Activated CD4-positive, alpha-beta T cell treated with anti-CD3 and anti-CD28 coated beads, Interleukin-2, amount 50 U/mL, for 1 hour (primary cell): ENCODE data around the gene MGMT.

Experiments
- DNase-seq: peaks from one replicate; pipeline ENCODE4 v3.0.0-alpha.2; 2020

Gene MGMT

DNA sequence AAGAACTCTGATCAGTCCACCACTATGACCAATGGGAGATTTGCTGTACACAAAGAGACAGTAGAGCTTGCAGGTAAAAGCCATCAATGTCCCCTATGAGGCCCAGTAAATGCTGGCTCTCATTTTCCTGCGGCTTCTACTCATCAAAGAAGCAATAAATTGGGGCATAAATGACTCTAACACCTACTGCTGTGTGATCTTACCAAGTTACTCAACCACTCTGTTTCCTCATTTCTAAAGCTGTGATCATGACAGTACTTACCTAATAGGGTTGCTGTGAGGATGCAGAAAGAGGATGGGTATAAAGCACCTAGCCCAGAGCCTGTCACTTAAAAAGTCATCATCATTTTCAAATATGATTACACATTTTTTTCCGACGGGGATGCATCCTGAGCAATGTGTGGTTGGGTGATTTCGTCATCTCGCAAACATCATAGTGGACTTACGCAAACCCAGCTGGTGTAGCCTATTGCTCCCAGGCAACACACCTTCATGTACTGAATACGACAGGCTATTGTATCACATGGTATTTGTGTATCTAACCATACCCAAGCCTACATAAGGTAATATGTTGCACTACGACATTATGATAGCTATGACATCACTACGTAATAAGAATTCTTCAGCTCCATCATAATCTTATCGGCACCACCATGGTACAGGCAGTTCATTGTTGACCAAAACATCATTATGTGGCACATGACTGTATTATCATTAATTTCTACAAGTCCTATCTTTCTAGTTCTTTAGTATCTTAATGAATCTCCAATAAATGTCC is 7.1 kb upstream of the MGMT start:
- DNase-seq, result no peak

DNA sequence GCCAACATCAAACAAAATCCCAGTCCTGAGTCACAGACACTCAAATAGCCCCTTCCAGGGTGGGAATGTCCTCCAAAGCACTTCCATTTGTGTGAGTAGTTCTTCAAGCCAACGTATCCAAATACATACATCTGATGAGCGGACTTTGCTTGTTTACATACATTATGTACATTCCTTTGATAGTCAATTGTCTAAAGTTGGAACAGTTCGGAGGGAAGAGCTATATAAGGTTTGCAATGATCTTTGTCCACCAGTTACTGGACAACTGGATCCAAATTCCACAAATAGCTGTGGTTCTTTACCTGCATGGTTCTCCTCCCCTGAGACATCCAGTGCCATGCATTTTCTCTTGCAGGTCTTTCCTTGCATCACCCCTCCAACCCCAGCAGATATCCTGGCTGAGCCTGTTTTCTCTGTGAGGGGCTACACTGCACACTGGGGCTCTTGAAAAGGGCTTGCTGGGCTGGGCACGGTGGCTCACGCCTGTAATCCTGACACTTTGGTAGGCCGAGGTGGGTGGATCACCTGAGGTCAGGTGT is 4.7 kb upstream of the MGMT start:
- no peak for DNase-seq

DNA sequence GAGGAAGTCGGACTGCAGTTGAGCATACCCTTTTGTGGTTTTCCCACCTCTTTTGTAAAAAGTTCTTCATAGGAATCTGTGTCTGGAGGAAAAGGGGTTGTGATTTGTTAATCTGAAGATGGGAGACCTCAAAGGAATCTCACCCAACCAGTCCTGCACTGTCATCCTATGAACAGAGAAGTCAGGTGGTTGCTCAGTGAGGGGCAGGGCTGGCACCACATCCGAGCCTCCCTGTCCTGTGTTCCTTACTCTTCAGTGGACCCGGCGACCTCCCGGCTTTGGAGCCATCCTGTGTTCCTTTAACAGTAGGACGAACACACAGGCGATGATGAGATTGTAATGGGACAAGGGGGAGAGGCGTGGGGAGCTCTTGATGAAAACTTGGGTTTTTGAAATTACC is 2.8 kb upstream of the MGMT start:
- DNase-seq, result no peak

DNA sequence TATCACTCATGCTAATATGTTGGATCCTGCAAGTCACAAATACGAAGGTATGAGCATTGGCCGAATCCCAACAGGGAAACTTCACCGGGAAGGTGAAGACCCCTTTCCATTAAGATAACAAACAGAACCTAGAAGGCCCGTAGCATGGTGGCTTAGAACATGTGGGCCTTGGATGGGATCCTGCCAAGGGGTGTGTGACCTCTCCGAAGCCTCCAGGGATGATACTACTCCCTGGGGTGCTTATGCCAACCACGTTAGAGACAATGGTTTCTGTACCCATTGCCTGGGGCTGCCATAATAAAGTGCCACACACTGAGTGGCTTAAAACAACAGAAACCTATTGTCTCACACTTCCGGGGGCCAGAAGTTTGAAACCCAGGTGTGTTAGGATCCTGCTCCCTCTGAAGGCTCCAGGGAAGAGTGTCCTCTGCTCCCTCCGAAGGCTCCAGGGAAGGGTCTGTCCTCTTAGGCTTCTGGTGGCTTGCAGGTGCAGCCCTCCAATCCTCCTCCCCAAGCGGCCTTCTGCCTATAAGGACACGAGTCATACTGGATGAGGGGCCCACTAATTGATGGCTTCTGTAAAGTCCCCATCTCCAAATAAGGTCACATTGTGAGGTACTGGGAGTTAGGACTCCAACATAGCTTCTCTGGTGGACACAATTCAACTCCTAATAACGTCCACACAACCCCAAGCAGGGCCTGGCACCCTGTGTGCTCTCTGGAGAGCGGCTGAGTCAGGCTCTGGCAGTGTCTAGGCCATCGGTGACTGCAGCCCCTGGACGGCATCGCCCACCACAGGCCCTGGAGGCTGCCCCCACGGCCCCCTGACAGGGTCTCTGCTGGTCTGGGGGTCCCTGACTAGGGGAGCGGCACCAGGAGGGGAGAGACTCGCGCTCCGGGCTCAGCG is 992 bp upstream of the MGMT start:
- no peak for DNase-seq

DNA sequence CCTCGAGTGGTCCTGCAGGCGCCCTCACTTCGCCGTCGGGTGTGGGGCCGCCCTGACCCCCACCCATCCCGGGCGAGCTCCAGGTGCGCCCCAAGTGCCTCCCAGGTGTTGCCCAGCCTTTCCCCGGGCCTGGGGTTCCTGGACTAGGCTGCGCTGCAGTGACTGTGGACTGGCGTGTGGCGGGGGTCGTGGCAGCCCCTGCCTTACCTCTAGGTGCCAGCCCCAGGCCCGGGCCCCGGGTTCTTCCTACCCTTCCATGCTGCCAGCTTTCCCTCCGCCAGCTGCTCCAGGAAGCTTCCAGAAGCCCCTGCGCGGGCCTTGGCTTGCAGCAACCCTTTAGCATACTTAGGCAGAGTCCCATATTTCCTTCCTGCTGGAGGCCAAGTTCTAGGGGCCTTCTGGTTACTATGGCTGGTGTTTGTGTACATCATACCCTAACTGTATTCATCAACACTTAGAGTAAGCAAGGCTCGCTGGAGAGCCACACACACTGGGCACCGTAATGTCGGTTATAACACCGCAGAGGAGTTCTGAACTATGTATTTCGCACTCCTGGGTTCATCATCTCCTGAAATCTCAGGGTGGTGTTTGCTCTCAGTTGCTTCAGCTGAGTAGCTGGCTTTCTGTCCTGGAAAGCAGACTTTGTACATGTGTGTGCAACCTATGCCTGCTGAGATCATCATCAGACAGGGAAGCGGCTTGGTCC is 471 bp downstream of the MGMT start:
- DNase-seq, result no peak

DNA sequence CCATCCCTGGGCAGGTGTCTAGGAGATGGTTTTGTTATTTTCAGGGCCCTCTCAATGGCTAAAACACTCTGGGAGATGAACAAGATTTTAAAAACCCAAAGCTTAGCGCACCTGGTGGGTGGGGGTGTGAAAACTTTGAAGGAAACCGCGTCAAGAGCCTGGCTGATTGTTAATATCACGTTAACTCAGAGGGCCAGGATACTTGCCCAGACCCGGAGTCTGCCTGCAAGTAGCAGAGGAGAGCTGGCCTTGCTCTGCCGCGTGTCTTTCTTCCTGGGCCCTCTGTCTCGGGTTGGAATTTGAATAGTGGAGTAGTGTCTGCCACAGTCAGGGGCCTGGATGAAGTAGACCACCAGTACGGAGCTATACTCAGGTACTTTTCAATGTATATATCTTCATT is 1.1 kb downstream of the MGMT start:
- no peak for DNase-seq

DNA sequence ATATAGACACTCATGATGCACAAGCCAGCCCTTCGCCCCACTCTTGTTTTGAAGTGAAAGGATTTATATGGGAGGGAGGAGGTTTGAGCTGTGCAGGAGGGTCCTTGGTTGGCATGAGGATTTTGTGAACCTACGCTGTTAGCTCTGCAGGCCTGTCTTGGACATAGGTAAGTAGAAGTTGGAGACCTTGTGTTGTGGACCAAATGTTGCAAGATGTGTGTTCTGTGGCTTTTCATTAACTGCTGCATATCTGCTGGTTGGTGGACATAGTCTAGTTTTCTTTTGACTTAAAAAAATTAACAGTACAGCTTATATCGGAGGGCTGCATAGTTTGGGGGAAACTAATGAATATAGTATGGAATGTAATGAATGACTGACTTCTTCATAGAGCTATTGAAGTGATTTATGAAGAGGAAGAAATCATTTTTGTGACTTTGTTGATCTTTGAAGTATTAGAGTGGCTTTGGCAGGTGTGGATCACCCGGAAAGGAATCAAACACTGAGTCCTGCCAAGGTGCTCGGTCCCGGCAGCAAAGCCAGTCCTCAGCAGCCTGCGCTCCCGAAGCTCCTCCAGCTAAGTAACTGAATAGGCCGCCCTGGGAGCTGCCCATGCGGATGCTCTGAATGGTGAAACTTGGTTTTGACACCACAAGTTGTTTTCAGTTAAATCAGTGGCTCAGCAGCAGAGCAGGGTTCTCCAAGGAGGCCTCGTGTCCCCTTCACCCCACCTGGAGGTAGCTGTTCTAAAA is 3.2 kb downstream of the MGMT start:
- DNase-seq, result no peak

DNA sequence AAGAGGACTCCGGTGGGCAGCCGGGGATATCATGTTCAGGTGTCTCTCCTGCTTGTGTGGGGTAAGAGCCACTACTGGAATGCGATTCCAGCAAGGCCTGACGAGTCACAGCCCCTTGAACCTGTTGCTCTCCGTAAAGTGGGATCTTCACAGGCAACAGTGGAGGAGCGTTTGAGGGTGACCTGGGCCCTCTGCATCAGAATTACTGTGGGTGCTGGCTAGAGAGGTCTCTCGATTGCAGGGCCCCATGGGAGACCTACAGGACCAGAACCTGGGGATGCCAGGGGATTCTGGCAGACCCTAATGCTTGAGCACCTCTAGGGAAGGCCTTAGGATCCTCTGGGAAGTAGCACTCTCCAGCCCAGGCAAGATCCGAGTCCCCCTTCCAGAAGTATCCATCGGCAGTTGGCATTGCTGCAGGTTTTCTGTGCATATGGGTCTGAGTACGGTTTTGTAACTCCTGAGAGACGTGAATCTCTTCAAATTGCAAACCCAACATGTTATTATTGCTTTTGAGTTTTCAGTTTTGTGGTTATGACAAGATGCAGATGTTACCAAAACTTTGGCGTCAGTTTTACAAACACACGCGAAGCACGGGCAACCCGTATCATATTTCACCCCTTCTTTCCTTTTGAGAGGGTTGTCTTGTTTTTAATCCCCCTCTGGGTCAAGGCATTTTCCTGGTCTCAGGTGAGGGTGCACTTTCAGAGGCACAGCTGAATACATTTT is 4.6 kb downstream of the MGMT start:
- no peak for DNase-seq

DNA sequence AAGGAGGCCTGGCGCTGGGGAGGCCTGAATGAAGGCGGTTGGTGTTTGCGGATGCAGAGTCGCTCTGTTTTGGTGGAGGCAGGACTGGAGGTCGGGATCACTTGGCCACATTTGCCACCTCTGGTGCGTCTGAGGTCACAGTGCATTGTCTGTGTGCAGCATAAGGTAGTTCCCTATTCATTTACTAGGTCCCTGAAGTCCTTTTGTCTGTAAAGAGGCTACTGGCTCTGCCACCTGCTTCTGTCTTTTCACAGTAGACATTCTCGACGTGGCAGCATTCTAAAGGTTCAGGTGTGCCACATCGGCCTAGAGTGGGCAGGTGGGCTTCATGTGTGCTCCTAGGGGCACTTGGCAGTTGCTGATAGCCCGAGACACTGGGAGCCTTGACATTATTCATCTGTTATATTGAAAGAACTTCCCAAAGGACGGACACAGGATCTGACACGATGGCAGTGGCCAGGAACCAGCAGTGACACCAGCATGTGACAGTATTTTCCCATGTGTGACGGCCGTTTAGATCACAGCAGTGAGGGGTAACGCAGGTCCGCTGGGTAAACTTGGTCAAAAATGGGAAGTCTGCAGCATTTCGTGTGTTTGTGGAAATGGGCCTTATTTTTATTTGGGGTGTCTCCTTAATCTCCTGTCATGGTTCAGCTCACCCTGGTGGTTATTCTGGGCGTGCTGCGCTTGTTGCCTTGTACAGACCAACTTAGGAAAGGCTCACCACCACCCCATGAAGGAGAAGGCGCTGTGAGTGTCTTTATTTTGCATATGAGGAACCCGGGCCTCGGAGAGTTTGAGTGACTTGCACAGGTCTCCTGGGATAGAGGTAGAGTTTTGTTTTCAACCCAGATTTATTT is 5.9 kb downstream of the MGMT start:
- no peak for DNase-seq

DNA sequence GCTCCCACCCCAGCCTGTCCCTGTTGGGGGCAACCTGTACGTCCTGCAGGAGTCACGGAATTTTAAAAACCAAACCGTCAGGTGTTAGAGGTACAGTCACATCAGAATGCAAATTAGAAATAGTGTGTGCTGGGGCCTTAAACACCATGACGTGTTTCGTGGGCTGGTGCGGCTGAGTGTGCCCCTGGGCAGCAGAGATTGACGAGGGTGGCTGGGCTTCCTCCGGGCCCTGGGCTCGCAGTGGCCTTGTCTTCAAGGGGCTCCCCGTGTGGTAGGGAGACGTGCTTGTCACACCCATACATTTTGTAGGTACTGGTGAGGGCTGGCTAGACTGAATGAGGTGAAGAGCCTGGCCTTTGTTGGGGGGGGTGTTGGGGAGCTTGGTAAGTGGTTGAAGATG is 7.6 kb downstream of the MGMT start:
- no peak for DNase-seq

DNA sequence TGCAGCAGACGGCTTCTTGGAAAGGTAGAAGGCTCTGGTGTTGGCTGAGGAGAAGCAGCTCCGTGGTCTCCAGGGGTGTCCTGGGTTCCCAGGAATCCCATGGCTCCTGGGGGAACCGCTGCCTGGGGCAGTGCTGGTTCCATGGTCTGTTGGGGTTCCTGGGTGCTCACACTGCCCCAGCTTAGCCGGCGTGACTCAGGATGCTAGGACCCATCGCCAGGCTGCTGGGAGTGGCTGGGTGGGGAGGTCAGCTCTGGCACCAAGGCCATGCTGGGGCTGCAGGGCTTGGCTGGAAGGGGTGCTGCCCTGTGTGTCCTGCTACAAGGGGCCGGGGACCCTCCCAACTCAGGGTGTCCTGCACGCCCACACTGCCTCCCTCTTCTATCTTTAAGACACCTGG is 9.4 kb downstream of the MGMT start:
- no peak for DNase-seq

DNA sequence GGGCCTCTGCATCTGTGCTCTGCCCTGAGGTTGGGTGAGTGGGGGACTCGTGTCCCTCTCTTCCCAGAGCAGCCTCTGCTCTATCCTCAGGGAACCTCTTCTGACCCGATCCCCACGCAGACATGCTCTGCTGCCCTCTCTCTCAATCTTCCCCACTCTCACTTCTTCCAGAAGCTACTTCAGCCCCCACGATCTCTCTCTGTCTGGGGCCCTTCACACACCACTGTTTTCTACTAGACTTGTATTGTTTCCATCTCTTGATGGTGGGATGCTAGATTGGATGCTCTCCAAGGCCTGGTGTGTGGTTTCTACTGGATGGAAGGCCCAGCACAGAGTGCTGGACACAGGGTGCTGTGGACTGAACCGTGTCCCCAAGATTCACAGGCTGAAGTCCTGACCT is 10.0 kb downstream of the MGMT start:
- DNase-seq, result no peak

DNA sequence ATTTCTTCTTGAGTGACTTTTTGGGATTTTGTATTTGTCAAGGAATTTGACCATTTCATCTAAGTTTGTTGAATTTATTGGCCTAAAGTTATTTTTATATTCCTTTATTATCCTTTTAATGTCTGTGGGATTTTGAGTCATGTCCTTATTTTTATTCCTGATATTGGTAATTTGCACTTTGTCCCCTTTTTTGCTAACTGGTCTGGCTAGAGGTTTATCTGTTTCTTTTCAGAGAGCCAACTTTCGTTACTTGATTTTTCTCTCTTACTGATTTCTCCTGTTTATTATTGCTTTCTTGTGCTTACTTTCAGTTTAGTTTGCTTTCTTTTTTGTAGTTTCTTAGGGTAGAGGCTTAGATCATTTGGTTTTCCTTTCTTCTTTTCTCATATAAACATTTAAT is 14.6 kb downstream of the MGMT start:
- DNase-seq, result no peak

DNA sequence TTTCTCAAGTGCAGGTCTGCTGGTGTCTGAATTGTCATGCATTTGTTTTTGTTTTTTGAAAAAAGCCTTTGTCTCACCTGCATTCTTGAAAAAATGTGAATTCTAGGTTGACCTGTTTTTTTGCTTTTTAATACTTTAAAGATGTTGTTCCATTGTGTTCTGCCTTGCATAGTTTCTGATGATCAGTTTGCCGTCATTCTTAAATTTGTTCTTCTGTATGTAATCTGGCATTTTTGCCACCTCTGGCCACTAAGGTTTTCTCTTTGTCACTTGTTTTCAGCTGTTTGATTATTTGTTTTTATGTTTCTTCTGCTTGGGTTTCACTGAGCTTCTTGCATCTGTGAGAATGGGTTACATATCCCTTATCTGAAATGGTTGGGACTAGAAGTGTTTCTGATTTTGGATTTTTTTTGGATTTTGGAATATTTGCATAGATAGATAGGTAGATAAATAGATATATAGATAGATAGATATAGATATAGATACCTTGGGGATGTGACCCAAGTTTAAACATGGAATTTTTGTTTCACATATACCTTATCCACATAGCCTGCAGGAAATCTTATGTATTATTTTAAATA is 16.5 kb downstream of the MGMT start:
- DNase-seq, result no peak

DNA sequence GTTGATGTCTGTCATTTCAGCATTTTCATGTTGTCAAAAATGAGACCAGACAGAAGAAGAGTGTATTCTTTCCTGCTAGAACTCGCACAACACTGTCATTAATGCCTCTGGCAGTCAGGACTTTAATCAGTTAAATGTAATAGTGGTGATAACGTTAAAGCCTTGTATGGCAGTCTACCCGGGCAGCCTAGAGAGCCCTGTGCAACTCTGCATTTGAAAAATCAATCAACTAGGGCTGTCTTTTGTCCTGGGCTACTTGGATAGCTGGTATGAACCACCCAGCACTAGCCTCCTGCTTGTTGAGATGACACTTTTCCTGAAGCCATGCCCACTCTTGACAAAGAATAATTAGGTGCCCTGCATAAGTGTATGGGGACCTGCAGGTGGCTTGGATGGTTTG is 19.8 kb downstream of the MGMT start:
- no peak for DNase-seq

DNA sequence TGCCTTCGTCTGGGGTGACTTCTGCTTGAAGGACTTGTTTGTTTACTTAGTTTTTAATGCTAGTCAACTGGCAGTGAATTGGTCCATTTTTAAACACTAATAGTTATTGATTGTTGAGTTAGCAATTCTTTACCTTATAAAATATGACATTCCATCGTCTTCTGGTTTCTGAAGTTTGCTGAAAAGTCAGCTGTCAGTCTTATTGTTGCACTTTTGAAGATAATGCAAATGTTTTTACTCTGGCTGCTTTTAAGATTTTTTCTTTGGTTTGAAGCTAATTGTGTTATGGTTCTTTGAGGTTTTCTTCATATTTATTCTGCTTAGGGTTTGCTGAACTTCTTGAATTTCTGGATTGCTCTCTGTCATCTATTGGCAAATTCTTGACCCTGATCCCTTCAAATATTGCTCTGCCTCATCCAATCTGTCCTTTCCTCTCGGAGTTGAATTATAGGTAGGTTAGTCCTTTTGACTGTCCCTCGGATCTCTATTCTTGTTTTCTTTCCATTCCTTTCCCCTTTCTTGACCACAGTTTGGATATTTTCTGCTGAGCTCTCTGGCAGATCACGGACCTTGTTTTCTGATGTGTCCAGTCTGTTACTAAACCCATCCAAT is 24.2 kb downstream of the MGMT start:
- DNase-seq, result no peak

DNA sequence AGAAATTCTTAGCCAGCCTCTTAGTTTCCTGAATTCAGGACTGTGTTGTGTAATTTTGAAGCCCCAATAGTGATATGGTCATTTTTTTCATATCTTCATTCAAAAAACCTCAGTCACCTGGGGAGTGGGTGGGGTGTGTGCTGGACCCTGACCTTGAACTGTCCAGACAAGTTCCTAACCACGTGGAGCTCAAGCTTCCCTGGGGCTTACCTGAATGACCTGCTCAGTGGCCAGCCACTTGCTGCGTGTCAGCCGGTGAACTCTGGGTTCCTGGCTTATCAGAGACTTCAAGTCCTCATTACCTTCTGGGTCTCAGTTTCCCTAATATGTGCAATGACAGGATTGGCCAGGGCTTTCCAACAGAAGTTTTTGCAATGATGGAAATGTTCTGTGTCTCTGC is 27.1 kb downstream of the MGMT start:
- DNase-seq, result no peak

DNA sequence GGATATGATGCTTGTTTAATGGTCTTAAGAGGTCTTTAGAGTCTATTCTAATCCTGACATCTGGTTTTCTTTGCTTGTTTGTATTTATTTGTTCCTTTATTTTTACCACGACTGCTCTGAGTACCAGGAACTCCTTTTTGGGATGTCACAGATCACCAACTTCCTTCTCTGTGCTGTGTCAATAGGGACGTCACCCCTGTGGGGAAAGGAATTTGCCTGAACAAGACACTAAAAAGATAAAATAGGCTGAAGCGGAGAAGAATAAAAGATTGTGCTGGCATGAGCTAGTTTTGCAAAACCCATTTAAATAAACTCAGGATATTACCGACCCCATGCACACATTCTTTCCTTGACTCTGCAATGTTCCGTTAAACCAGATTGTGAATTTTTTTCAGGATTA is 27.7 kb downstream of the MGMT start:
- DNase-seq, result no peak

DNA sequence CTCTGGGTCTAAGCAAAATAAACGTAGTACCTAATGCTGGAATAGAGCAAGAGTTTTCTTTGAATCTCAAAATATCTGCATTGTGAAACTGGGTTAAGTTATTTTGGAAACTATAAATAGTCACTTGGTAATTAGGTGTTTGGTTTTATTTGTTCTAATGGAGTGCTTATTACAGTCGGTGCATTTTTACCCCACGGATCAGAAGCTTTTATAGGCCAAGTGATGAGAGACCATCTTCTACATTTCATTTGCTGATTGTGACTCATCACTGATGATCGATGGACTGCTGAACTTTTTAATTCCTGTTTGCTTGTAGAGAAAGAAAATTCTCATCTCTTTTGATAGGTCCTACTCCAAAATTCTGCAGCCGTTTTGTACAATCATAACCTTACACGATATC is 28.2 kb downstream of the MGMT start:
- DNase-seq, result no peak

DNA sequence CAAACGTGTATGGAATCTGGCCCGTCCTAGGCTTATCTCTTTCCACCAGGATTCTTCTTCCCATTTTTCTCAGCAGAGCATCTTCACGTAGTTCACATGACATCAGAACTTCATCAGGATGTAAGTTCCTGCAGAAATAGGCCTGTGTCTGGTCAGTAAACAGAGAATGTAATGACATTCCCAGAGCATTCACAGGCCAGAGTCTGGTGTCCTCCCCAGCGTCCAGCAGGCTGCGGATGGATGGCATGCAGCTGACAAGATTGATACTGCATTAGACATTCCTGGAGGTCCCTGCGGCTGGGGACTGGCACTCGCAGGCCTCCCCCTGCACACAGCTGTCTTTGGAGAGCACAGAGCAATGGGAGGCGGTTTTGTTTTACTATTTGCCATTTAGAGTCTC is 28.7 kb downstream of the MGMT start:
- DNase-seq, result no peak
